Ramos (cell line): Measurements from ENCODE around the gene FIBCD1.

Source experiments
- in situ Hi-C: fragments of 300-500 bp; cut with MboI; formaldehyde crosslinking; loops from one replicate; pipeline ENCODE4 v1.14.3; 2022; ENCODE audit warnings: low sequenced_read_pairs; ENCODE audit not compliant: unreplicated experiment

FIBCD1 gene

GRCh38 chr9:130938652-130939404 is at the start of gene FIBCD1:
Gene FIBCD1 (minus strand): TSS chr9:130939247. CDS start chr9:130938607, 640 bp downstream.
- in situ Hi-C loops = no loop called here

- in situ Hi-C loops = no loop called here
Observed at GRCh38 chr9:130988400-130988747, 49.3 kb upstream of the FIBCD1 start.

- in situ Hi-C loops = no loop called here
Observed at GRCh38 chr9:130987738-130988399, 48.8 kb upstream of the FIBCD1 start.

GRCh38 chr9:130987054-130987453 is 48.0 kb upstream of the FIBCD1 start:
- in situ Hi-C loops = no loop called here

GRCh38 chr9:130986356-130986965 is 47.4 kb upstream of the FIBCD1 start:
- in situ Hi-C loops = no loop called here

GRCh38 chr9:130985606-130986162 is 46.6 kb upstream of the FIBCD1 start:
- in situ Hi-C loops = no loop called here

GRCh38 chr9:130985029-130985428 is 46.0 kb upstream of the FIBCD1 start:
- in situ Hi-C loops = no loop called here

GRCh38 chr9:130984521-130984920 is 45.5 kb upstream of the FIBCD1 start:
- in situ Hi-C loops = no loop called here

- in situ Hi-C loops = no loop called here
Observed at GRCh38 chr9:130983970-130984369, 44.9 kb upstream of the FIBCD1 start.

GRCh38 chr9:130983359-130983670 is 44.3 kb upstream of the FIBCD1 start:
- in situ Hi-C loops = no loop called here

- in situ Hi-C loops = no loop called here
Observed at GRCh38 chr9:130982636-130983358, 43.8 kb upstream of the FIBCD1 start.

- in situ Hi-C loops = no loop called here
Observed at GRCh38 chr9:130981756-130982137, 42.7 kb upstream of the FIBCD1 start.

- in situ Hi-C loops = no loop called here
Observed at GRCh38 chr9:130981002-130981755, 42.1 kb upstream of the FIBCD1 start.

- in situ Hi-C loops = no loop called here
Observed at GRCh38 chr9:130980526-130980925, 41.5 kb upstream of the FIBCD1 start.

GRCh38 chr9:130979591-130980385 is 40.7 kb upstream of the FIBCD1 start:
- in situ Hi-C loops = no loop called here

- in situ Hi-C loops = no loop called here
Observed at GRCh38 chr9:130977811-130978221, 38.8 kb upstream of the FIBCD1 start.

GRCh38 chr9:130975932-130976841 is 37.1 kb upstream of the FIBCD1 start:
- in situ Hi-C loops = no loop called here

GRCh38 chr9:130975156-130975555 is 36.1 kb upstream of the FIBCD1 start:
- in situ Hi-C loops = no loop called here
